HG03432 (cell line): ENCODE data around the gene AGFG1.

Experiments used
- ATAC-seq: cut with Tn5 transposase; IDR thresholded peaks from one replicate; pipeline ENCODE4 v1.9.1; 2021; ENCODE audit warnings: mild to moderate bottlenecking, moderate library complexity; ENCODE audit not compliant: unreplicated experiment

AGFG1 gene

DNA sequence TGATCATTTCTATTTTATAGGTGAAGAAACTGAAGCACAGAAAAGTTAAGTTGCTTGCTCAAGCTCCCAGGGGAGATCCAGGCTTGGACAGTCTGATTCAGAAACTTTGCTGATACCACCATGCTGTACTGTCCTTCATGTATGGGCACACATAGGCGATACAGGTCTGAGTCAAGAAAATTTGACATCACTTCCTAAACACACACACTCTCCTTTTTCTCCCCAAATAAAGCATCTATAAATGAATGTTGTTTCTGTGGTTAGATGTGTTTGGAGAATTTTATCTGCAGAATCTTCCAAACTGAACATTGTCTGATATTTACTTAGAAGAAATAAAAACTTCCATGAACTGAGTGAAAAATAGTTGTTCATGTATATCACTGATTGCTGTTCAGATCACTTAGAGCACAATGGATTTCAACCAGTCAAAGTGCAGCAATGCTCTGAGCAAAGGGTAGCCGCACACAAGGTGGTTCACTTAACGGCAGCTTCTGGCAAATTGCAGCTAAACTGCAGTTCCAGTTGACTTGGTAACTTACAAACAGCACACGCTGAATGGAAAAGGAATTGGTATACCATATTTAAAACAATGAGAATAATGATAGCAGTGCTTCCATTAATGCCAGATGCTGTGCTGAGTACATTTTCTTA is 10.0 kb upstream of the AGFG1 start:
- peak; percentile 23 for ATAC-seq

- peak; percentile 70 for ATAC-seq
Measured at GRCh38 chr2:227462462-227462951, 9.4 kb upstream of the AGFG1 start.

DNA sequence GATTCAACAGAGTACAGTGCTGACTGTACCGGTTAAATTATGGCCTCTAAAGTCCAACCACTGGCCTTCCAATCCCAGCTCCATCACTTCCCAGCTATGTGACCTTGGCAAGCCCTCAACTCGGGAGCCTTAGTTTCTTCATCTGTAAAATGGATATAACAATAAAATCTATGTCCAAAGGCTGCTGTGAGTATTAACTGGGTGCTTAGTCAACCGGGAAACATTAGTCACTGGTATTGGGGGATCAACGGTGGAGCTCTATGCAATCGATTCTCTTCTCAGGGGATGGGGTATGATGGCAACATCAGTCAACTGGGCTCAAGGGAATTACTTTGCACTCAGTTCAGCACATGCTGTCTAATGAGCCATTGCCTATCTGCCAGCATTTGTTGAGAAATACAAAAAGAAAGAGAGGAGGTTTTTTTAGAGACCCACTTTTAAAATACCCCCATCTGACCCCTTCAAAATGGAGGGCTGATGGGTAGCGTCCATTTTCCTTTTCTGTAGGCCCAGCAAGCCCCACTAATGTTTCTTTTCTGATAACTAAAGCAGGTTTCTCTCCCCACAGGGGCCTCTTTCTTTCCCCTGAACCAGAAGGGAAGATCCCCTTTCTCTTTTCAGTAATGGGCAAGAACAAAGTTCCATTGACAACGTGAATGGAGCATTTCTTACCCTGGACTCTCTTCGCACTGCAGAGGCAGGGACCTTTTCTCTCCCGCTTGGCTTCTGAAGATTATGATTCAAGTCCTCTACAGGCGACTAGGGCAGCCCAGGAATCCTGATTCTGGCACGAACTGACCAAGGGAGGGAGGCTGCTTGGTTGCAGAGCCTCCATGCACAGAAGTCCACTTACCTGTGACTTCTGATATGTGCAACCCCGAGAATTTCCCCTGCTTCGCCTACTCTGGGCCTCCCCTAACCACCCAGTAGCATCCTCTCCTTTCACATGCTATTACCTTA is 8.7 kb upstream of the AGFG1 start:
- peak; percentile 24 for ATAC-seq

- no peak for ATAC-seq
Measured at GRCh38 chr2:227464361-227464760, 7.6 kb upstream of the AGFG1 start.

GRCh38 chr2:227464851-227465250 is 7.1 kb upstream of the AGFG1 start:
- no peak for ATAC-seq

- no peak for ATAC-seq
Measured at GRCh38 chr2:227466887-227467600, 4.9 kb upstream of the AGFG1 start.

DNA sequence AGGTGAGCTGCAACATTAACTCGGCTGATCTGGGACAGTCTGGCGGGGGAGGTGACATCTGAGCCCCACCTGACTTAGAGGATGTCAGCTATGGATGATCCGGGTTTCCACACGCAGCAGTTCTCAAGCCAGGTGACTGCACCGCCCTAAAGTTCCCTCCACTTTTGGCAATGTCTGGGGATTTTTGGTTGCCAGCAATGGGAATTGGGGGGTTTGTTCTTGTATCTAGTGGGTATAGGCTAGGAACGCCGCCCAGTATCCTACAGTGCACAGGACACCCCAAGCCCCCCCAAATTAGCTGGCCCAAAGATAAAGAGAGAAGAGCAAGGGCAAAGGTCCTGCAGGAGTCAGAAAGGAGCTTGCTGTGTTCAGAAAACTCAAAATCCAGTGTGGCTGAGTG is 544 bp upstream of the AGFG1 start:
- no peak for ATAC-seq

GRCh38 chr2:227472265-227473121 is 537 bp downstream of the AGFG1 start:
- ATAC-seq, result peak; percentile 76

DNA sequence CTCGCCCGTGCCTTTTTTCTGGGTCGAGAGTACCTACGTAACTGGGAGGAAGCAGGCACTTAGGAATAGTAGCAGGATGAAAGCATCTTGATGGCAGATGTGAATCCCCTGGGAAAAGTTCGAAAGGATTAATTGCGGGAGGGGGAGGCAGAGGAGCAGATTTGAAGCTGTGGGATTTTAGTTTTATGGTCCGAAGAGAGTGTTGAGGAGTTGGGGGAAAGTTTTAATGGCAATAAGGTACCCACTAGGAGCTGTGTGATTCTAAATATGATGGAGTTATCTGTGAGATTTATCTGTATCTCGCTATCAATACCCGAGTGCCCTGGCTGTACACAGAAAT is 1.1 kb downstream of the AGFG1 start:
- no peak for ATAC-seq

DNA sequence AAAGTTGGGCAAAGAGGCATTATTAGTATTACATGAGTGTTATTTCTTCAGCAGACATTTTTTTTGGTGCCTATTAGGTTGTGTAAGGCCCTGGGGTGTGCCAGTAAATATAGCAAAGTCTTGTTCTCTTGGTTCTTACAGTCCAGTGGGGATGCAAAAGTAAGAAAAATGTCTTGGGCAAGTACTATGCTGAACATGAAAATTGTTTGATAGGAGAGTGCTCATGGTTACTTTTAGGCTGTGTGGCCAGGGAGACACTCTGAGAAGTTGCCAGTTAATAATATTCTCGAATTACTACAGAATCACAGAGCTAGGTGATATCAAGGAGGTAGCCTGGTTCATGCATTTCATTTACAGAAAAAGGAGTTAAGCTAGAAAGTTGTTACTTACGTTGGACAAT is 1.9 kb downstream of the AGFG1 start:
- ATAC-seq, result no peak

- no peak for ATAC-seq
Measured at GRCh38 chr2:227474410-227474809, 2.5 kb downstream of the AGFG1 start.

DNA sequence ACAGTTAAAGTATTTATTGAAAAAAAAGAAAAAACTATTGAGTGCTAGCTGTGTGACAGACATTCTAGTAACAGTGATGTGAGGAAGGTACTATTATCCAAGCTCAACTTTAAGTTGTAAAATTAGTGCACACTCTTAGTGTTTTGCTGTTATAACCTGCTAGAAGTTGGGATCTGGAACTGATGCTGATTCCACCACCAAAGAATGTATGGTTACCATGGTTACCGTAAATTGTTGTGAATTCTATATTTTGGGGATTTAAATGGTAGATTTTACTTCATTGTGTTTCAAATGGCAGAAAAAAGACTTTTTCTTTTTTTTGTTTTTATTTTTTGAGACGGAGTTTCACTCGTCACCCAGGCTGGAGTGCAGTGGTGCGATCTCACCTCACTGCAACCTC is 5.3 kb downstream of the AGFG1 start:
- no peak for ATAC-seq

- ATAC-seq, result peak; percentile 39
Measured at GRCh38 chr2:227479865-227480475, 8.0 kb downstream of the AGFG1 start.

- peak; percentile 51 for ATAC-seq
Measured at GRCh38 chr2:227480528-227480927, 8.6 kb downstream of the AGFG1 start.

DNA sequence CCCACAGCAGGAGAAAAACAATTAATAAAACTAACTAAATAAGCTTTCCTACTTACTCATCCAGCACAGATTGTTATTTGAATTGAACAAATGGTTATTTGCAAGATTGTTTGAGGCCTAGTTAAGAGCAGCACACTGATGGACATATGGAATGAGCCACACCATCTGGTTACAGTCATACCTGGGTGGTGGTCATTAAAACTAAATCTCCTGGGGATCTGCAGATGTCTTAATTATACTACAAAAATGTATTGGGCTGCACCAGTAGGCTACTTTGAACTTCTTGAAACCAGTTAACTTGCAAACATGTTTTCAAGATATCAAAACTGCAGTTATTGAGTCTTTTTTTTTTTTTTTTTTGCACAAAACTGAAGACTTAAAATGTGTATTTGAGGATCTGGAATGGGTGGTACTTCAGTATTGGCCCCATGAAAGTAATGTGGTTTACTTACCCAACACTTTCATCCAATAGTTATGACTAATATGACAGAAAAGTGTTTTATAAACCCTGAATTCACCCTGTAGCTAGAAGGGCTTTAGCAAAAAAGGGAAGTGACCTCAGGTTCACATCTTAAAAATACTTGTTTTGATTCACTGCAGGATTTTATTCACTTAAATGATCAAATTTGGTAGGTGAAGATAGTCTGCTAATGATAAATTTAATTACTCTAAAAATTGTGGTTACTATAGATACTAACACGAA is 10.8 kb downstream of the AGFG1 start:
- peak; percentile 92 for ATAC-seq

GRCh38 chr2:227485429-227485828 is 13.5 kb downstream of the AGFG1 start:
- ATAC-seq, result no peak

GRCh38 chr2:227486688-227487087 is 14.7 kb downstream of the AGFG1 start:
- ATAC-seq, result no peak

- ATAC-seq, result no peak
Measured at GRCh38 chr2:227488045-227488444, 16.1 kb downstream of the AGFG1 start.

- no peak for ATAC-seq
Measured at GRCh38 chr2:227491386-227491785, 19.4 kb downstream of the AGFG1 start.

DNA sequence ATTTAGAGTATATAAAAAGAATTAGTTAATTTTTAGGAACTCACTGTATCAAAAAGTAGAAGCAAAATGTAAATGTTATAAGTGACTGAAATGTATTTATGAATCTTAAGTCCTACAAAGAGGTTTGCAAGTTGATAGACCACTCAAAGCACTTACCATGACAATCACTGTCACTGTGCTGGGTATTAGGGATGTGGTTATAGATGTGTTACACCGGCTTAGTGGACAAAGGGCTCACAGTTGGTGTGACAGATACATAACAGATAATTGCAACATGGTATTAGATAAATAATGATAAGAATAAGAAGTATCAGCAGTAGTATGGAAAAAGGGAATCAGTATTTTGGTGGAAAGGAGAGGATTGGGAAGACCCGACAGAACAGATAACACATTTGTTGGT is 21.6 kb downstream of the AGFG1 start:
- ATAC-seq, result no peak
